SK-N-SH (cell line): ENCODE results near the gene HOXB2. TPM values are rescaled to one million over a fixed set of nuclear protein-coding genes. Genes with fewer than 3 reads are reported as not detected.

Source experiments
- CTCF ChIA-PET: fragments of 300-600, 350-600 bp; formaldehyde crosslinking; extraction: SDS; loops from one replicate; lab custom pipeline; 2021; lab: Yijun Ruan, JAX
- POLR2A ChIA-PET: fragments of 350-600 bp; sonication (Branson Sonifier 250); formaldehyde crosslinking; extraction: SDS; loops from one replicate; lab custom pipeline; 2020; ENCODE audit warnings: antibody characterized with exemption, inconsistent platforms; lab: Yijun Ruan, JAX
- DNase-seq: peaks from one replicate; pipeline ENCODE4 v3.0.0; 2012
- H2AFZ ChIP-seq: fragments of 200-600 bp; sonication (generic); 2 replicates; pipeline ENCODE4 v1.8.1; 2016; ENCODE audit warnings: antibody characterized with exemption, mild to moderate bottlenecking, low read depth
- H3F3A ChIP-seq: fragments of 200-600 bp; sonication (generic); replicated peaks from 2 replicates; pipeline ENCODE3; 2016; ENCODE audit warnings: antibody characterized with exemption, mild to moderate bottlenecking; ENCODE audit not compliant: insufficient read depth
- H3K27ac ChIP-seq, 2 experiments: fragments of 200-500 bp in 1 of 2; fragments of 200-600 bp in 1 of 2; sonication (Bioruptor generic) in 1 of 2; sonication (generic), shearing (Covaris generic) in 1 of 2; 2 replicates each; pipeline versions ENCODE4 v1.5.1 to v1.6.1; 2014 to 2016; ENCODE audit warnings: low read depth in 2 of 2, inconsistent platforms in 1 of 2, low read length in 1 of 2, mild to moderate bottlenecking in 1 of 2, mixed read lengths in 1 of 2
- H3K27me3 ChIP-seq: fragments of 200-600 bp; sonication (generic), shearing (Covaris generic); 2 replicates; pipeline ENCODE4 v1.6.1; 2016; ENCODE audit warnings: mixed run types; ENCODE audit not compliant: insufficient read depth
- H3K36me3 ChIP-seq, 2 experiments: fragments of 200-500 bp in 1 of 2; fragments of 200-600 bp in 1 of 2; sonication (Bioruptor generic) in 1 of 2; sonication (generic) in 1 of 2; replicated peaks in 1 of 2; 2 replicates each; pipeline versions ENCODE3 to v1.5.1; 2014 to 2016; ENCODE audit warnings: low read length in 1 of 2, mild to moderate bottlenecking in 1 of 2; ENCODE audit not compliant: insufficient read depth in 2 of 2, control insufficient read depth in 1 of 2
- H3K4me1 ChIP-seq, 2 experiments: fragments of 200-500 bp in 1 of 2; fragments of 200-600 bp in 1 of 2; sonication (Bioruptor generic) in 1 of 2; sonication (generic), shearing (Covaris generic) in 1 of 2; 2 replicates each; pipeline versions ENCODE4 v1.5.1 to v1.6.1; 2014 to 2016; ENCODE audit warnings: low read depth in 1 of 2, low read length in 1 of 2, mixed run types in 1 of 2; ENCODE audit not compliant: insufficient read depth in 2 of 2, control insufficient read depth in 1 of 2
- H3K4me2 ChIP-seq: fragments of 200-600 bp; sonication (generic), shearing (Covaris generic); 2 replicates; pipeline ENCODE4 v1.6.1; 2017; ENCODE audit warnings: mixed run types
- H3K4me3 ChIP-seq, 2 experiments: fragments of 200-500 bp in 1 of 2; fragments of 200-600 bp in 1 of 2; sonication (Bioruptor generic) in 1 of 2; sonication (generic), shearing (Covaris generic) in 1 of 2; 2 replicates each; pipeline versions ENCODE4 v1.5.1 to v1.8.1; 2014 to 2016; ENCODE audit warnings: low read depth in 2 of 2, inconsistent platforms in 1 of 2, low read length in 1 of 2, mild to moderate bottlenecking in 1 of 2, mixed read lengths in 1 of 2, moderate library complexity in 1 of 2
- H3K79me2 ChIP-seq: fragments of 200-600 bp; sonication (generic); 2 replicates; pipeline ENCODE4 v1.8.1; 2017; ENCODE audit warnings: mild to moderate bottlenecking; ENCODE audit not compliant: insufficient read depth
- H3K9ac ChIP-seq: fragments of 200-600 bp; sonication (generic); 2 replicates; pipeline ENCODE4 v1.6.1; 2017; ENCODE audit warnings: mixed run types
- H3K9me2 ChIP-seq: fragments of 200-600 bp; sonication (generic); 2 replicates; pipeline ENCODE4 v1.6.1; 2017; ENCODE audit warnings: mixed run types
- H3K9me3 ChIP-seq: fragments of 200-600 bp; sonication (generic); 2 replicates; pipeline ENCODE4 v1.6.1; 2017; ENCODE audit warnings: mixed run types, mild to moderate bottlenecking, moderate library complexity
- H4K20me1 ChIP-seq: fragments of 200-600 bp; sonication (generic); 2 replicates; pipeline ENCODE4 v1.6.1; 2017; ENCODE audit warnings: mild to moderate bottlenecking, mixed run types; ENCODE audit not compliant: insufficient read depth
- FOSL2 ChIP-seq: IDR thresholded peaks from 2 replicates; pipeline ENCODE4 v1.4.0; 2012; ENCODE audit warnings: low read depth, mild to moderate bottlenecking, moderate library complexity, borderline replicate concordance
- MEF2A ChIP-seq: IDR thresholded peaks from 2 replicates; pipeline ENCODE4 v1.4.0; 2012; ENCODE audit warnings: low read depth, borderline replicate concordance
- NRF1 ChIP-seq: IDR thresholded peaks from 2 replicates; pipeline ENCODE4 v1.6.1; 2012; ENCODE audit warnings: low read depth, mild to moderate bottlenecking, low read length
- POLR2AphosphoS5 ChIP-seq: IDR thresholded peaks from 2 replicates; pipeline ENCODE4 v1.6.1; 2012; ENCODE audit warnings: low read depth, low read length
- RXRA ChIP-seq: IDR thresholded peaks from 2 replicates; pipeline ENCODE4 v1.4.0; 2012; ENCODE audit warnings: low read depth, mild to moderate bottlenecking, borderline replicate concordance
- SIN3A ChIP-seq: IDR thresholded peaks from 2 replicates; pipeline ENCODE4 v1.6.1; 2012; ENCODE audit warnings: low read depth, mild to moderate bottlenecking, low read length, moderate library complexity, borderline replicate concordance
- TAF1 ChIP-seq: IDR thresholded peaks from 2 replicates; pipeline ENCODE4 v1.6.1; 2012; ENCODE audit warnings: low read depth, mild to moderate bottlenecking, low read length, moderate library complexity, borderline replicate concordance
- WGBS: methylation state at CpG from one replicate; pipeline ENCODE4 v1.1.6; 2017; ENCODE audit warnings: low lambda C conversion rate; 5-methylcytosine and 5-hydroxymethylcytosine counted together
- polyA plus RNA-seq, 3 experiments: library from polyadenylated mRNA; depleted of rRNA; stranded (reverse); fragments of >200 nt; gene quantifications; 2 replicates each; pipeline ENCODE4 v1.2.3, GENCODE V29; 2012
- TF ChIP-seq, protein P1 (sequence below): fragments of 200-600 bp; sonication (generic); IDR thresholded peaks from 2 replicates; pipeline ENCODE4 v1.6.1; 2017; ENCODE audit warnings: antibody characterized with exemption, mild to moderate bottlenecking, moderate library complexity
- TF ChIP-seq, protein P2 (sequence below): IDR thresholded peaks from 2 replicates; pipeline ENCODE4 v1.4.0; 2012; ENCODE audit warnings: low read depth

HOXB2 gene
- polyA plus RNA-seq, 1 of the 3 experiments (the other 2 are of a cell fraction) = 1.9 TPM

DNA sequence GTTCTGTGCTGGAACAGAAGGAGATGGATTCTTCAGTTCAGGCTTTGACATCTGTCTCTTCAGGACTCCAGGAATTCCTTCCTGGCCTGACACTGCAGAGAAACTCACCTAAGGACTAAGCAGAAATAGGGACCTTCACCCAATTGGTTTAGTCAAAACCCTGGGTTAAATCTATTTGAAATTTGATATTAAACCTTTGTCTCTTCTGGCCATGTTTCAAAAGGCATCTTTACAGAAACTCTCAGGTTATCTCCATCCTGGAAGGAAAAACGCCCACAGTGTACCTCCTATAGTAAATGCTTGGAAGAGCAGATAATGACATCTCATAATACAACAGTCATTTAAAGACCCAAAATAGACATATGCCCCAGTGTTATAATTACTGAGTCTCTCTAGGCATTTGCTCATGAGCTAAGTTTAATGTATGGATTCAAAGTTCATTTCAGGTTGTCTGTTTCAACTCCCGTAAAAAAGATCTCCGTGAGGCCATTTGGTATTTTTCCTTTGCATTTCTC, 38.9 kb upstream of the HOXB2 start:
- TF ChIP-seq RXRA (no peak), MEF2A (no peak)
- no peak overlapping the region for H2AFZ ChIP-seq
- no peak overlapping the region for H3K27ac ChIP-seq
- ChIA-PET POLR2A (interaction anchor here (0.6 kb wide), 1 partner anchor 99 kb away, joined by 4 read pairs; no protein-coding TSS in a partner anchor), CTCF (interaction anchor here (1.5 kb wide), 1 partner anchor 53 kb away, joined by 4 read pairs; no protein-coding TSS in a partner anchor)
- H3F3A ChIP-seq = peaks cover 4% of the 10 kb centered on the region
- peaks cover 9% of the 10 kb centered on the region; the same call in 1 of the 2 replicates for H4K20me1 ChIP-seq
- no peaks in the 10 kb centered on the region for H3K79me2 ChIP-seq
- WGBS = 21% methylated on average over 3 of the region's 3 CpGs
- H3K9me3 ChIP-seq = no peaks in the 10 kb centered on the region
- H3K4me1 ChIP-seq = peaks cover 2 to 3% of the 10 kb centered on the region in 2 experiments; a peak in 1 of 4 replicates
- H3K36me3 ChIP-seq = no peaks in the 10 kb centered on the region
- H3K9me2 ChIP-seq = no peaks in the 10 kb centered on the region
- no peak overlapping the region for H3K9ac ChIP-seq
- no peak overlapping the region for H3K4me3 ChIP-seq
- DNase-seq = no peak
- no peak overlapping the region for H3K4me2 ChIP-seq
- H3K27me3 ChIP-seq = peaks cover 100% of the 10 kb centered on the region

DNA sequence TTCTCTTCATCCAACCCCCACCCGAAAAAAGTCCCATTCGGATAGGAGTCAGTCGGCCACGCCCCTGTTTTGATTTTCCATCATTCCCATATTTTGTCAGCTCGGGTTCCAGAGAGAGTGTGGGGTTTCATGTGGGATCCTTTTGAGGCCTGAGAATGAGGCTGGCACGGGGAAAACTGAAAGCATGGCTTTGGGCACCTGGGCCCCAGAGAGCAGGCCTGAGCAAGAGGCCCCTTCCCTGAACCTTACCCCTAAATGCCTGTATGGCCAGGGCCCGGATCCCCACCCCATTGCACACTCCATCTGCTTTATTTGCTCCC, 37.8 kb upstream of the HOXB2 start:
- H3K9me2 ChIP-seq = no peaks in the 10 kb centered on the region
- CTCF ChIA-PET = interaction anchor here (0.8 to 1.5 kb wide), 3 partner anchors 54 to 248 kb away, joined by 3 to 4 read pairs (median 3); no protein-coding TSS in a partner anchor
- H3K36me3 ChIP-seq = no peaks in the 10 kb centered on the region
- DNase-seq = no peak
- H4K20me1 ChIP-seq = peaks cover 9% of the 10 kb centered on the region; the same call in 1 of the 2 replicates
- TF ChIP-seq, protein P1, sequence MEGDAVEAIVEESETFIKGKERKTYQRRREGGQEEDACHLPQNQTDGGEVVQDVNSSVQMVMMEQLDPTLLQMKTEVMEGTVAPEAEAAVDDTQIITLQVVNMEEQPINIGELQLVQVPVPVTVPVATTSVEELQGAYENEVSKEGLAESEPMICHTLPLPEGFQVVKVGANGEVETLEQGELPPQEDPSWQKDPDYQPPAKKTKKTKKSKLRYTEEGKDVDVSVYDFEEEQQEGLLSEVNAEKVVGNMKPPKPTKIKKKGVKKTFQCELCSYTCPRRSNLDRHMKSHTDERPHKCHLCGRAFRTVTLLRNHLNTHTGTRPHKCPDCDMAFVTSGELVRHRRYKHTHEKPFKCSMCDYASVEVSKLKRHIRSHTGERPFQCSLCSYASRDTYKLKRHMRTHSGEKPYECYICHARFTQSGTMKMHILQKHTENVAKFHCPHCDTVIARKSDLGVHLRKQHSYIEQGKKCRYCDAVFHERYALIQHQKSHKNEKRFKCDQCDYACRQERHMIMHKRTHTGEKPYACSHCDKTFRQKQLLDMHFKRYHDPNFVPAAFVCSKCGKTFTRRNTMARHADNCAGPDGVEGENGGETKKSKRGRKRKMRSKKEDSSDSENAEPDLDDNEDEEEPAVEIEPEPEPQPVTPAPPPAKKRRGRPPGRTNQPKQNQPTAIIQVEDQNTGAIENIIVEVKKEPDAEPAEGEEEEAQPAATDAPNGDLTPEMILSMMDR = no peak
- TF ChIP-seq SIN3A (no peak), NRF1 (no peak), FOSL2 (no peak), POLR2AphosphoS5 (no peak), TAF1 (no peak)
- TF ChIP-seq, protein P2, sequence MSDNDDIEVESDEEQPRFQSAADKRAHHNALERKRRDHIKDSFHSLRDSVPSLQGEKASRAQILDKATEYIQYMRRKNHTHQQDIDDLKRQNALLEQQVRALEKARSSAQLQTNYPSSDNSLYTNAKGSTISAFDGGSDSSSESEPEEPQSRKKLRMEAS = no peak
- TF ChIP-seq, all 33 proteins: peak for 0
- Histone ChIP-seq H3K4me1 (peaks cover 2 to 3% of the 10 kb centered on the region in 2 experiments; a peak in 1 of 4 replicates), H3K4me3 (no peak overlapping the region), H3K27ac (no peak overlapping the region), H3K79me2 (no peaks in the 10 kb centered on the region), H3F3A (peaks cover 4% of the 10 kb centered on the region), H3K9me3 (no peaks in the 10 kb centered on the region), H3K4me2 (no peak overlapping the region), H2AFZ (no peak overlapping the region), H3K9ac (no peak overlapping the region), H3K27me3 (peaks cover 94% of the 10 kb centered on the region)
- 28% methylated on average over 7 of the region's 7 CpGs for WGBS
- POLR2A ChIA-PET = no interaction called here
